SK-N-SH (cell line): ENCODE data around the gene PRM1.

Experiments used
- CTCF ChIP-seq: fragments of 200-600 bp; sonication (generic); IDR thresholded peaks from 2 replicates; pipeline ENCODE4 v1.6.1; 2017; ENCODE audit warnings: antibody characterized with exemption, mild to moderate bottlenecking, moderate library complexity
- ELF1 ChIP-seq: IDR thresholded peaks from 2 replicates; pipeline ENCODE4 v1.4.0; 2012
- MEF2A ChIP-seq: IDR thresholded peaks from 2 replicates; pipeline ENCODE4 v1.4.0; 2012; ENCODE audit warnings: low read depth, borderline replicate concordance
- MXI1 ChIP-seq: IDR thresholded peaks from 2 replicates; pipeline ENCODE4 v1.6.1; 2012; ENCODE audit warnings: mild to moderate bottlenecking, low read depth, low read length, improper control_type of control experiment
- POLR2AphosphoS5 ChIP-seq: IDR thresholded peaks from 2 replicates; pipeline ENCODE4 v1.6.1; 2012; ENCODE audit warnings: low read depth, low read length
- SIN3A ChIP-seq: IDR thresholded peaks from 2 replicates; pipeline ENCODE4 v1.6.1; 2012; ENCODE audit warnings: low read depth, mild to moderate bottlenecking, low read length, moderate library complexity, borderline replicate concordance
- YY1 ChIP-seq: IDR thresholded peaks from 2 replicates; pipeline ENCODE4 v1.4.0; 2012; ENCODE audit warnings: low read depth, mild to moderate bottlenecking

DNA sequence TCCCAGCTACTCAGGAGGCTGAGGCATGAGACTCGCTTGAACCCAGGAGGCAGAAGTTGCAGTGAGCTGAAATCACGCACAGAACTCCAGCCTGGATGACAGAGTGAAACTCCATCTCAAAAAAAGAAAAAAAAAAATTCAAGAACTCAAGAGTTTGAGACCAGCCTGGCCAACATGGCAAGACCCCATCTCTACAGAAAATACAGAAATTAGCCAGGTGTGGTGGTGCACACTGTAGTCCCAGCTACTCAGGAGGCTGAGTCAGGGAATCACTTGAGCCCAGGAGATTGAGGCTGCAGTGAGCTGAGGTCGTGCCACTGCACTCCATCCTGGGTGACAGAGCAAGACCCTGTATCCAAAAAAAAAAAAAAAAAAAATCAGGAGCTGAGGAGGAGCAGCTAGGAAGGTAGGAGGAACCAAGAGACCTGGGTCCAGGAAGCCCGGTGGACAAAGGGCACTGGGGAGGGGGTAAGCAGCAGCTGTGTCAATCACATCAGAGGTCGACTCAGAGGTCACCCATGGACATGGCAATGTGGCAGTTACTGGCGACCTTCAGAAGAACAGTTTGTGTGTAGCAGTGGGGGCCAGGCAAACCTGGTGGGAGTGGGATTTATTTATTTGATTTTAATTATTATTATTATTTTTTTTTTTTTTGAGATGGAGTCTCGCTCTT, 11.1 kb upstream of the PRM1 start:
- no peak for TF ChIP-seq MEF2A
- no peak for TF ChIP-seq CTCF
- no peak for TF ChIP-seq ELF1
- no peak for TF ChIP-seq MXI1
- TF ChIP-seq POLR2AphosphoS5: no peak
- TF ChIP-seq SIN3A: no peak
- TF ChIP-seq YY1: no peak
